NK-92 treated with Interleukin-12 subunit alpha and Interleukin-12 subunit beta, amount 100 ng/mL, for 24 hours (cell line): ENCODE results near the gene HEATR1.

ENCODE experiments used
- DNase-seq: peaks from one replicate; lab custom pipeline; 2025; lab: John Stamatoyannopoulos, UW

The HEATR1 gene

GRCh38 chr1:236541710-236542109 is 62.6 kb downstream of the HEATR1 start:
- DNase-seq, result no peak

GRCh38 chr1:236540813-236541465 is 63.4 kb downstream of the HEATR1 start:
- DNase-seq, result no peak

- DNase-seq, result no peak
These were observed 67.8 kb downstream of the HEATR1 start for GRCh38 chr1:236536540-236536939.

- no peak for DNase-seq
These were observed 68.6 kb downstream of the HEATR1 start for GRCh38 chr1:236535662-236536161.

- DNase-seq, result no peak
These were observed 69.1 kb downstream of the HEATR1 start for GRCh38 chr1:236535190-236535589.

- DNase-seq, result peak; percentile 33
These were observed 70.1 kb downstream of the HEATR1 start for GRCh38 chr1:236534151-236534651.

GRCh38 chr1:236532850-236533249 is 71.5 kb downstream of the HEATR1 start:
- DNase-seq, result no peak

- DNase-seq, result no peak
These were observed 73.4 kb downstream of the HEATR1 start for GRCh38 chr1:236530959-236531358.

- no peak for DNase-seq
These were observed 74.0 kb downstream of the HEATR1 start for GRCh38 chr1:236530286-236530685.

- DNase-seq, result no peak
These were observed 78.2 kb downstream of the HEATR1 start for GRCh38 chr1:236526079-236526478.

GRCh38 chr1:236524895-236525184 is 79.5 kb downstream of the HEATR1 start:
- DNase-seq, result no peak

GRCh38 chr1:236524142-236524894 is 80.0 kb downstream of the HEATR1 start:
- DNase-seq, result peak; percentile 54

- DNase-seq, result peak; percentile 75
These were observed 80.6 kb downstream of the HEATR1 start, which contains the start of gene LGALS8 for GRCh38 chr1:236523704-236524141. Gene LGALS8 (plus strand): TSS chr1:236523982. CDS start chr1:236526071, 2,089 bp downstream.

GRCh38 chr1:236522937-236523703 is 81.2 kb downstream of the HEATR1 start:
- no peak for DNase-seq

- DNase-seq, result no peak
These were observed 83.8 kb downstream of the HEATR1 start for GRCh38 chr1:236520445-236521005.

- no peak for DNase-seq
These were observed 86.0 kb downstream of the HEATR1 start for GRCh38 chr1:236518322-236518721.

- peak; percentile 6 for DNase-seq
These were observed 87.2 kb downstream of the HEATR1 start for GRCh38 chr1:236516929-236517704.

- no peak for DNase-seq
These were observed 88.8 kb downstream of the HEATR1 start for GRCh38 chr1:236515443-236515958.

GRCh38 chr1:236514703-236515442 is 89.4 kb downstream of the HEATR1 start:
- DNase-seq, result no peak

- DNase-seq, result no peak
These were observed 92.4 kb downstream of the HEATR1 start for GRCh38 chr1:236511735-236512418.
